Epithelial cell of proximal tubule (primary cell): ENCODE measurements around the gene GTF2H2C. TPM values are rescaled to one million over a fixed set of nuclear protein-coding genes. Genes with fewer than 3 reads are reported as not detected.
"Not testable (repeated sequence)": the region's sequence is repeated elsewhere in the genome, so short reads cannot be mapped to it uniquely, and the experiment has no call there.

Source experiments
- DNase-seq: peaks from one replicate; pipeline ENCODE4 v3.0.0-alpha.2; 2011; ENCODE audit warnings: low read depth
- H3K4me3 ChIP-seq: 2 replicates; pipeline ENCODE4 v1.5.1; 2011; ENCODE audit warnings: low read depth, mild to moderate bottlenecking, low read length
- CTCF ChIP-seq: conservative IDR thresholded peaks from 2 replicates; pipeline ENCODE4 v1.5.1; 2012; ENCODE audit warnings: low read depth, mild to moderate bottlenecking, low read length
- total RNA-seq: library from RNA; depleted of rRNA; stranded (reverse); fragments of >200 nt; gene quantifications from 2 replicates; pipeline ENCODE4 v1.2.3, GENCODE V29; 2015

Gene GTF2H2C
- total RNA-seq: 23.2 and 40.7 TPM in 2 replicates

- not testable (repeated sequence) for DNase-seq
- TF ChIP-seq CTCF: peak; percentile 40
- H3K4me3 ChIP-seq: peak within 1 kb of the TSS; percentile 50
These were observed at the start of gene GTF2H2C for GRCh38 chr5:69559908-69560330. TSS of gene GTF2H2C (plus strand) at chr5:69560191. CDS start at chr5:69565133, 4,942 bp downstream.

- no peak for TF ChIP-seq CTCF
- H3K4me3 ChIP-seq: no peak overlapping the region
- no peak for DNase-seq
These were observed 49.3 kb upstream of the GTF2H2C start for GRCh38 chr5:69510694-69511093.

GRCh38 chr5:69512740-69513260, 47.2 kb upstream of the GTF2H2C start:
- no peak for DNase-seq
- TF ChIP-seq CTCF: no peak
- no peak overlapping the region for H3K4me3 ChIP-seq

- not testable (repeated sequence) for H3K4me3 ChIP-seq, DNase-seq
These were observed 44.4 kb upstream of the GTF2H2C start for GRCh38 chr5:69515570-69515969.

- no peak for TF ChIP-seq CTCF
- H3K4me3 ChIP-seq: no peak overlapping the region
- no peak for DNase-seq
These were observed 43.2 kb upstream of the GTF2H2C start for GRCh38 chr5:69516769-69517168.

GRCh38 chr5:69517763-69518212, 42.2 kb upstream of the GTF2H2C start:
- no peak for TF ChIP-seq CTCF
- DNase-seq: no peak

GRCh38 chr5:69519285-69519684, 40.7 kb upstream of the GTF2H2C start:
- TF ChIP-seq CTCF: no peak
- no peak for DNase-seq

More at GRCh38 chr5:69517763-69518212, 42.2 kb upstream of the GTF2H2C start:
- H3K4me3 ChIP-seq: no peak overlapping the region

More at GRCh38 chr5:69519285-69519684, 40.7 kb upstream of the GTF2H2C start:
- no peak overlapping the region for H3K4me3 ChIP-seq
